ENCODE data around the gene MADCAM1.

GRCh38 chr19:504616-505015 is 8.3 kb downstream of the MADCAM1 start:
- TF ChIP-seq TOX (CRISPR knock-in tag; IDR thresholded peaks at IDR 0.05; ENCODE audit: borderline replicate concordance) (no peak), PPARA (CRISPR knock-in tag; IDR thresholded peaks at IDR 0.05; ENCODE audit: borderline replicate concordance) (no peak)
